OCI-LY7 (cell line): ENCODE data around the gene CRIP1. TPM values are rescaled to one million over a fixed set of nuclear protein-coding genes. Genes with fewer than 3 reads are reported as not detected.

ENCODE experiments used
- BruUV-seq: library from RNA; stranded (reverse); fragments of 400-500 nt; replicated peaks from 2 replicates; lab custom pipeline; 2021; lab: Mats Ljungman, UMichigan
- CTCF ChIA-PET: fragments of 300-600 bp; sonication (Branson Sonifier 250); formaldehyde crosslinking; loops from one replicate; lab custom pipeline; 2022; ENCODE audit warnings: antibody characterized with exemption; ENCODE audit not compliant: unreplicated experiment; lab: Charles Lee
- POLR2A ChIA-PET: fragments of 300-600 bp; sonication (Branson Sonifier 250); formaldehyde crosslinking; loops from one replicate; lab custom pipeline; 2022; ENCODE audit warnings: antibody characterized with exemption; lab: Charles Lee
- DNase-seq: peaks from one replicate; pipeline ENCODE4 v3.0.0-alpha.2; 2015; ENCODE audit warnings: low spot score
- H2AFZ ChIP-seq: fragments of 200-600 bp; sonication (generic), shearing (Covaris generic); 2 replicates; pipeline ENCODE4 v1.6.1; 2014; ENCODE audit warnings: mild to moderate bottlenecking, antibody characterized with exemption, low read length, moderate library complexity
- H3K27ac ChIP-seq: fragments of 200-600 bp; sonication (generic); 2 replicates; pipeline ENCODE4 v1.5.1; 2014; ENCODE audit warnings: mixed run types, low read depth, mild to moderate bottlenecking, moderate library complexity, low read length, inconsistent platforms; ENCODE audit not compliant: poor library complexity, severe bottlenecking
- H3K36me3 ChIP-seq: fragments of 200-600 bp; sonication (generic); 2 replicates; pipeline ENCODE4 v1.6.1; 2014; ENCODE audit warnings: mild to moderate bottlenecking, antibody characterized with exemption, low read length, moderate library complexity, mixed read lengths; ENCODE audit not compliant: insufficient read depth
- H3K4me1 ChIP-seq: fragments of 200-600 bp; sonication (generic); 2 replicates; pipeline ENCODE4 v1.5.1; 2014; ENCODE audit warnings: mild to moderate bottlenecking, low read length; ENCODE audit not compliant: insufficient read depth, poor library complexity, severe bottlenecking
- H3K4me2 ChIP-seq: fragments of 200-600 bp; sonication (generic); 2 replicates; pipeline ENCODE4 v1.6.1; 2014; ENCODE audit warnings: mild to moderate bottlenecking, low read length
- H3K4me3 ChIP-seq: fragments of 200-600 bp; sonication (generic); 2 replicates; pipeline ENCODE4 v1.5.1; 2014; ENCODE audit warnings: mild to moderate bottlenecking, low read depth, low read length; ENCODE audit not compliant: poor library complexity, severe bottlenecking
- H3K79me2 ChIP-seq: fragments of 200-600 bp; sonication (generic); 2 replicates; pipeline ENCODE4 v1.6.1; 2016; ENCODE audit warnings: low read depth, mild to moderate bottlenecking, low read length, moderate library complexity, mixed read lengths; ENCODE audit not compliant: insufficient read depth
- H3K9me2 ChIP-seq: fragments of 200-600 bp; sonication (generic); 2 replicates; pipeline ENCODE4 v1.6.1; 2016; ENCODE audit warnings: mild to moderate bottlenecking, low read length, mixed read lengths; ENCODE audit not compliant: insufficient read depth
- H3K9me3 ChIP-seq: fragments of 200-600 bp; sonication (generic); 2 replicates; pipeline ENCODE4 v1.6.1; 2014; ENCODE audit warnings: mild to moderate bottlenecking, mixed run types, low read length, mixed read lengths
- H4K20me1 ChIP-seq: fragments of 200-600 bp; sonication (generic); 2 replicates; pipeline ENCODE4 v1.6.1; 2014; ENCODE audit warnings: mild to moderate bottlenecking, antibody characterized with exemption, low read length, moderate library complexity, mixed read lengths; ENCODE audit not compliant: insufficient read depth
- CTCF ChIP-seq: fragments of 200-600 bp; sonication (generic); conservative IDR thresholded peaks from 2 replicates; pipeline ENCODE4 v1.5.1; 2014; ENCODE audit warnings: mild to moderate bottlenecking, antibody characterized with exemption, low read length, moderate library complexity, mixed read lengths
- EZH2phosphoT487 ChIP-seq: fragments of 200-600 bp; sonication (generic); IDR thresholded peaks from 2 replicates; pipeline ENCODE4 v1.6.1; 2018; ENCODE audit warnings: low read depth, borderline replicate concordance, mild to moderate bottlenecking, mixed run types, antibody characterized with exemption, low read length, moderate library complexity, mixed read lengths
- intact Hi-C: fragments of 100-400 bp; cut with micrococcal nuclease; formaldehyde crosslinking; loops from one replicate; pipeline ENCODE4 v1.10.0; 2022; ENCODE audit not compliant: unreplicated experiment
- total RNA-seq, 2 experiments: library from RNA; depleted of rRNA in 1 of 2; stranded (reverse); fragments of >200 nt in 1 of 2; shearing (Covaris generic) in 1 of 2; gene quantifications; 2 replicates each; pipeline ENCODE4 v1.2.3, GENCODE V29; 2014 to 2022

CRIP1 gene
- total RNA-seq, 2 experiments from 2014 or later = 4.6 TPM; not detected in 1

- Histone ChIP-seq H4K20me1 (no peaks in the 10 kb centered on the region), H3K4me3 (no peak overlapping the region), H3K4me2 (no peak overlapping the region), H3K9me2 (no peaks in the 10 kb centered on the region), H3K79me2 (no peaks in the 10 kb centered on the region), H3K27ac (no peak overlapping the region), H3K36me3 (no peaks in the 10 kb centered on the region), H3K9me3 (no peaks in the 10 kb centered on the region), H2AFZ (no peak overlapping the region), H3K4me1 (peaks cover 34% of the 10 kb centered on the region)
- CTCF ChIA-PET = no interaction called here
- no TSS peak for BruUV-seq
- DNase-seq = no peak
- TF ChIP-seq EZH2phosphoT487 = no peak
- TF ChIP-seq CTCF = no peak
- intact Hi-C loops = no loop called here
- POLR2A ChIA-PET = interaction anchor here (1.2 kb wide), 1 partner anchor 49 kb away, joined by 3 read pairs; no protein-coding TSS in a partner anchor
These were observed 3.2 kb upstream of the CRIP1 start for GRCh38 chr14:105483300-105484068.

GRCh38 chr14:105484069-105484996, 2.4 kb upstream of the CRIP1 start:
- H3K4me3 ChIP-seq = no peak overlapping the region
- H3K27ac ChIP-seq = no peak overlapping the region
- H3K4me2 ChIP-seq = no peak overlapping the region
- TF ChIP-seq CTCF (no peak), EZH2phosphoT487 (no peak)
- intact Hi-C loops = no loop called here
- no peaks in the 10 kb centered on the region for H3K79me2 ChIP-seq
- H2AFZ ChIP-seq = no peak overlapping the region
- peaks cover 39% of the 10 kb centered on the region for H3K4me1 ChIP-seq
- ChIA-PET CTCF (no interaction called here), POLR2A (no interaction called here)
- H4K20me1 ChIP-seq = no peaks in the 10 kb centered on the region
- BruUV-seq = no TSS peak
- no peaks in the 10 kb centered on the region for H3K36me3 ChIP-seq
- no peaks in the 10 kb centered on the region for H3K9me2 ChIP-seq
- H3K9me3 ChIP-seq = no peaks in the 10 kb centered on the region
- DNase-seq = no peak
